ENCODE measurements around the gene GLRA1. TPM values are rescaled to one million over a fixed set of nuclear protein-coding genes. Genes with fewer than 3 reads are reported as not detected.

GLRA1 gene
- total RNA-seq, 1 donor from 2014 or later = not detected

DNA sequence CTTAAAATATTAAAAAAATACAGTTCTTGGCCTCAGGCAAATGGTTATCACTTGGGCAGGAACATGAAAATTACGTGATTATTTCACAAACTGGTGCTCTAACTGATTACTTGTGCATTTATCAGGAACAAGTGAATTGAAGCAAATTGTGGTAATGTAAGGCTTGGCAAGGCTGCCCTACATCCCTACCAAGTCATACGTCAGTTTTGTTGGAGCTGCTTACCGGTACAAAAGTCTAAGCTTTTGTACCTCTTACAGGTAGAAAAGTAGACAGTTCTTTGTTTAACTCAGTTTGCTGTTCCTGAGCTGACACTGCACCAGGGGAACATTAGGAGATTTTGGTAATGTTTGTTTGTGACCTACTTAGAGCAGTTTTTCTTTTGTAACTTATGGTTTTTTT, 150.7 kb downstream of the GLRA1 start:
- DNase-seq (ENCODE audit: low spot score) = no peak

DNA sequence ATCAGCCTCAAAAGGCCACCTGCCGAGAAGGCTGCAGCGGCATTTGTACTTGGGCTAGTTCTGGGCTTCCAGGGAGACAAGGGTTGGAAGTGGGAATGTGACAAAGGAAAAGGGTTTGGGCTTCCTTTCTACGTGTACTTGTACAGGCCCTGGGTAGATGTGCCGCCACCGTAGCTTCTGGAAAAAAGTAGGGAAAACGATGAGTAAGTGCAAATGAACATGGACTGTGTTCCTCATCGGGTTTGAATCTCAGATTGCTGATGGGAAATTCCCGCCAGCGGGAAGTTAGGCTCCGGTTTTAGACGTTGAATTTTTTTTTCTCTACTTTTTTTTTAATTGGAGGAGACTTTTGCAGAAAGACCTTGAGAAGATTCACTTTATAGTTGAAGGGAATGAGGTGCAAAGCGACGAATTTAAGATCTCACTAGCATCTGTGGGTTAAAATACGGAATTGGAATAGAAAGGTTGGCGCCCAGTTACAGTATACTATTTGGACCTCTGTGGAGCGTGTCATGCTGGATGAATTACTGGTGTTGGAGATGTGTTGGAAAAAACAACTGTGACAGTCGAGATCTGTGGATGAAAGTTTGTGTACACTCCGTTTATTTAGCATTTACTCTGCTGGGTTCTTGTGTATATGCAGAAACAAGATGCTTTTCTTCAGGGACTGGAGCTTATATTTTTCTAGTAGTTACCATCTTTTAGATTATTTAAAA, 151.6 kb downstream of the GLRA1 start:
- no peak for DNase-seq (ENCODE audit: low spot score)

Other genes starting within 250 kb of the GLRA1 start
- 985 TPM for gene SPARC, start 237.9 kb downstream of the GLRA1 start, total RNA-seq
- gene ATOX1, start 166.2 kb downstream of the GLRA1 start, total RNA-seq = 88.0 TPM
- gene G3BP1, start 152.9 kb downstream of the GLRA1 start, total RNA-seq = 135 TPM

All from mucosa of gallbladder (tissue), 1 donor.